Large intestine (tissue), 12 donors: ENCODE results near the gene KCNIP3. TPM values are rescaled to one million over a fixed set of nuclear protein-coding genes. Genes with fewer than 3 reads are reported as not detected.

Experiments used
- DNase-seq, 2 donors: peaks; one replicate each; pipeline versions ENCODE4 v3.0.0 to v3.0.0-alpha.2; 2013
- H3K27ac ChIP-seq: one replicate; pipeline ENCODE4 v1.5.1; 2013; ENCODE audit warnings: low read length
- H3K27me3 ChIP-seq: 2 replicates; pipeline ENCODE4 v1.6.1; 2013; ENCODE audit warnings: low read length; ENCODE audit not compliant: control insufficient read depth, insufficient read depth
- H3K36me3 ChIP-seq: 2 replicates; pipeline ENCODE4 v1.6.1; 2013; ENCODE audit warnings: low read length; ENCODE audit not compliant: control insufficient read depth, insufficient read depth
- H3K4me1 ChIP-seq: one replicate; pipeline ENCODE4 v1.6.1; 2013; ENCODE audit warnings: low read length; ENCODE audit not compliant: control insufficient read depth, insufficient read depth
- H3K4me3 ChIP-seq: one replicate; pipeline ENCODE4 v1.5.1; 2013; ENCODE audit warnings: low read length
- H3K9me3 ChIP-seq: one replicate; pipeline ENCODE4 v1.6.1; 2013; ENCODE audit warnings: mild to moderate bottlenecking, low read depth, low read length, moderate library complexity; ENCODE audit not compliant: control insufficient read depth
- WGBS: methylation state at CpG from one replicate; pipeline ENCODE4 v1.1.5; 2013; ENCODE audit warnings: low lambda C conversion rate; ENCODE audit not compliant: insufficient coverage; 5-methylcytosine and 5-hydroxymethylcytosine counted together
- long read RNA-seq, 11 donors: transcript quantifications; one replicate each; lab custom pipeline, GENCODE V29; 2026
- polyA plus RNA-seq: library from polyadenylated mRNA; unstranded; fragments of 120-200 nt; gene quantifications from one replicate; pipeline ENCODE4 v1.2.1, GENCODE V29; 2013

Gene KCNIP3
- polyA plus RNA-seq: 2.1 TPM
- long read RNA-seq, donor 1: 0 reads
- long read RNA-seq, donor 2, partial matches to known transcripts: 0 of 2 reads
- long read RNA-seq, donor 2, other reads (novel, unspliced or antisense): 0 of 2 reads
- long read RNA-seq, donor 3: 0 reads
- long read RNA-seq, donor 4: 0 reads
- long read RNA-seq, donor 5, partial matches to known transcripts: 0 of 1 reads
- long read RNA-seq, donor 5, other reads (novel, unspliced or antisense): 0 of 1 reads
- long read RNA-seq, donor 6, partial matches to known transcripts: 0 of 1 reads
- long read RNA-seq, donor 6, other reads (novel, unspliced or antisense): 0 of 1 reads
- long read RNA-seq, donor 7: 0 reads
- long read RNA-seq, donor 8: 0 reads
- long read RNA-seq, donor 9, partial matches to known transcripts: 0 of 2 reads
- long read RNA-seq, donor 9, other reads (novel, unspliced or antisense): 0 of 2 reads
- long read RNA-seq, donor 10: 0 reads
- long read RNA-seq, donor 11: 0 reads

DNA sequence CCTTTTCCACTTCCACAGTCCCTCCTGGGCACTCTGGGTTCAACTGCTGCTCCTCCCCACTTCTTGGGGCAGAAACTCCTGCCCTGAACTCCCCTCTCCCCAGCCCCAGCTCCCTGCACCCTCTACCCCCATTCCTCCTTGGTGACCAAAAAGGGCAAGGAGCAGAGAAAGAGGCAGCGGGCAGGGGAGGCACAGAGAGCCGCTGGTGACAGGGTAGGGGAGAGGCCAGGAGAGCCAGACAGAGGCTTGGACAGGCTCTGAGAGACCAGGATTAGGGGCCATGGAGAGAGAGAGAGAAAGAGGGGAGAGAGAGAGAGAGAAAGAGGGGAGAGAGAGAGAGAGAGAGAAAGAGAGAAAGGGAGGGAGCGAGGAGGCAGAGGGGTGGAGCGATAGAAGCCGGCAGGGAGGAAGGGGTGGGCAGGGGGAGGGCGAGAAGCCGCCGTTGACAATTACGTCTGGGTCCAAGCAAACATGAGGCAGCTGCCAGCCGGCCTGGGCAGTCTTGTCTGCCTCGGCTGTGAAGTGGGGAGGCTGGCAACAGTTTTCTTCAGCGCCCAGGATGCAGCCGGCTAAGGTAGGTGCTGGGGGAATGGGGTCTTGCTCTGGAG is at the start of gene KCNIP3:
Gene KCNIP3, plus strand, starts transcription at position 468 of the 608 bp plus-strand sequence. Its CDS starts 92 bp downstream, at position 560.
- peak within 1 kb of the TSS; percentile 16 for H3K4me3 ChIP-seq
- H3K27ac ChIP-seq: no peak within 1 kb of the TSS
- no CpG with 5 or more reads among the region's 13 CpGs for WGBS
- peaks cover 5% of the 10 kb centered on the region for H3K4me1 ChIP-seq
- peak in 1 of 2 donors; percentile 59 for DNase-seq
- peaks cover 10% of the 10 kb centered on the region for H3K9me3 ChIP-seq
- no peaks in the 10 kb centered on the region for H3K36me3 ChIP-seq
- no peaks in the 10 kb centered on the region for H3K27me3 ChIP-seq

DNA sequence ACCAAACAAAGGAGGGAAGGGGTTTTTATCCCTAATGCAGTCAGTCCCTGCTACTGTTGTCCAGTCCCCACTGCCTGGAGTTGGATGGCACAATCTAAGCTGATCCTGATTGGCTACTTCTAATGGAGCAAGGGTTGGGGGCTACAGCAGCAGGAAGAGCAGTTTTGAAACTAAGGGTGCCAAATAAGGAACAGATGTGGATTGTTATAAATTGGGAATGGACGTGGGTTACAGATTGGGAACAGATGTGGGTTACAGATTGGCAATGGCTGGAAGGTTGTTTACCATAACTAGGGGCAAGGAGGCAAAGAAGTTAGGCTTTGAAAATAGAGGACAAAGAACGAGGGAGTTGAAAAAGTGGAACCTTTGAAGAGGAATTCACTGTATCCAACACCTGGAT is 38.9 kb upstream of the KCNIP3 start:
- H3K9me3 ChIP-seq: no peaks in the 10 kb centered on the region

DNA sequence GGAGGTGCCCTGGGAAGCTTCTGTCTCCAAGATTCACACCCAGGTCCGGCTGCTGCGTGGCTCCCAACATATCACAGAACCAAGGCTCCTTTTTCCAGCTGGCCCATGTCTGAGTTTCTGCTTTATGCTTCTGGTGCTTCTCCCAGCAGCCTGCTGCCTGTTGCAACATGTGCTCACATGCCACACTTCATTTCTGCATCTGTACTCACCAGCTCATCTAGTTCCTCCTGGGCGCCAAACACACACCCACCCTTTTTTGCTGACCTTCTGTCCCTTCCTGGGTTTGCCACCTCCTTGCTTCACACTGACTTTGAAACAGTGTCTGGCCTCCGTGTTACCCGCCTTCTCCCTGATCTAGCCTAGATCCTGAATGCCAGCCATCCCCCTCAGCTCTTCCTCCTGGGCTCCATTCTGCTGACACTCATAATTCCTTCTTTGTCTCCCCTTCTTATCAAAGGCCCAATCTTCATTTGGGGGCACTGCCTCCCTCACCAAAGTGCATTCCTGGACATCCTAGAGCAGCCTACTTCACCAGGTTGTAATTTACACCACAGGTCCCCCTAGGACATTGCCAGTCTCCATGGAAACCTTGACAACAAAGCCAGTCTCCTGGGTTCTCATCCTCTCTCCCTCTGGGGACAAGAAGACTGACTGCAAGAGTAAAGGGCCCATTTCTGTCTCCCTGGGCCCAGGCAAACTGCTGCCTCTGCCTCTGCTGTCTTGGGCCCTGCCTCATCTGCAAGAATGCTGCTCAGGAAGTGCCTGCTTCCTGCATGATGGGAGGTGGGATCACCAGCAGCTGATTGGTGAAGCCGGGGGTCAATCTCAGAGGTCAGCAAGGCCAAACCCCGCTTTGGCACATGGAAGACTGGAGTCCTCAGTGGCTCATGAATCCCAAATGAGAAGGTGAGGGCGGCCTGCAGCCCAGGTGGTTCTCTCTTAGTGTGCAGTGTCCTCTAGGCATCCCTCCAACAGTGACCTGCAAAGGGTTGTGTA is 36.8 kb upstream of the KCNIP3 start:
- WGBS: no CpG with 5 or more reads among the region's 8 CpGs
- H3K27ac ChIP-seq: no peak overlapping the region
- no peak for DNase-seq

More for the DNA sequence above, 38.9 kb upstream of the KCNIP3 start:
- Histone ChIP-seq H3K4me3 (no peak overlapping the region), H3K27ac (no peak overlapping the region), H3K36me3 (no peaks in the 10 kb centered on the region), H3K27me3 (no peaks in the 10 kb centered on the region), H3K4me1 (no peaks in the 10 kb centered on the region)
- 89% methylated on average over 2 of the region's 2 CpGs for WGBS
- no peak for DNase-seq

DNA sequence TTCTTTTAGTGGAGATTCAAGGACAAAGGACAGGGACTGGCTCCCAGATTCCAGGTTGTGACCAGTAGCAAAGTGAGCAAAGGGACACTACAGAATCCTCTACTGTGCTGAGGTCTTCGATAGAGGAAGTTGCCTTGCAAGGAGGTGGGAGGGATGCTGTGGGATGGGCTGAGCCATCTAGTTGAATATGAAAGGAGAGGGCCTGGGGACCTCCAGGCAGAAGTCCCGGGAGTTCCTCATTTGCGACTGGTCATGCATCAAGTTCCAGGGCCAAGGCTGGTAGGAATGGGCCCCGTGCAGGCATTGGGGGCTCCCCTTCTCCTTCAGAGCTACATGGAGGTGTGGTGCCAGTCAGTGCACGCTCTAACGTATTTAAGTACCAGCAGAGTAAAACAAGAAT is 35.5 kb upstream of the KCNIP3 start:
- H3K27me3 ChIP-seq: no peaks in the 10 kb centered on the region
- H3K27ac ChIP-seq: no peak overlapping the region
- no peaks in the 10 kb centered on the region for H3K36me3 ChIP-seq
- H3K9me3 ChIP-seq: no peaks in the 10 kb centered on the region
- no peak for DNase-seq
- H3K4me3 ChIP-seq: no peak overlapping the region
- no CpG with 5 or more reads among the region's 6 CpGs for WGBS
- no peaks in the 10 kb centered on the region for H3K4me1 ChIP-seq

More for the DNA sequence above, 36.8 kb upstream of the KCNIP3 start:
- H3K27me3 ChIP-seq: no peaks in the 10 kb centered on the region
- no peak overlapping the region for H3K4me3 ChIP-seq
- no peaks in the 10 kb centered on the region for H3K9me3 ChIP-seq
- no peaks in the 10 kb centered on the region for H3K36me3 ChIP-seq
- H3K4me1 ChIP-seq: no peaks in the 10 kb centered on the region

DNA sequence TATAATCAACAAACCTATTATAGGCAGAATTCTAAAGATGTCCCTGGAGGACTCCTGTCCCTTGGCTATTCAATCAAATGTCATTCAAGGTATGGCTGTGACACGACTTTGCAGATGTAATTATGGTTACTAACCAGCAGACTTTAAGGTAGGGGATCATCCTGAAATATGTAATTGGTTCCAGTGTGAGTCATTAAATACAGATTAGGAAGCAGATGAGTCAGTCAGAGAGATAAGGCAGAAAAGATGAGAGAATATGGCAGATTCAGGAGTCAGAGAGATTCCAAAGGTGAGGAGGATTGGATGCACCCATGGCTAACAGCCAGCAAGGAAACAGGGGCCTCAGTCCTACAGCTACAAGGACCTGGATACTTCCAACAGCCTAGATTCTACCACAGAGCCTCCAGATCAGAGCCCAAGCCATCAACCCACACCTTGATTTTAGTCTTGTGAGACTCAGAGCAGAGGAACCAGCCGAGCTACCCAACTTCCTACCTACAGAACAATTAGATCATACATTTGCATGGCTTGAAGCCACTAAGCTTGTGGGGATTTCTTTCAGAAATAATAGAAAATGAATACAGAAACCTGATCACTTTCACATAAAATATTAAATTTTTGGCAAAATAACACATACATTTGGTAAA is 34.1 kb upstream of the KCNIP3 start:
- no peak overlapping the region for H3K27ac ChIP-seq
- no peak overlapping the region for H3K4me3 ChIP-seq
- H3K4me1 ChIP-seq: no peaks in the 10 kb centered on the region
- H3K27me3 ChIP-seq: no peaks in the 10 kb centered on the region
- WGBS: no CpG with 5 or more reads among the region's 2 CpGs
- H3K36me3 ChIP-seq: no peaks in the 10 kb centered on the region
- H3K9me3 ChIP-seq: no peaks in the 10 kb centered on the region
- DNase-seq: no peak

DNA sequence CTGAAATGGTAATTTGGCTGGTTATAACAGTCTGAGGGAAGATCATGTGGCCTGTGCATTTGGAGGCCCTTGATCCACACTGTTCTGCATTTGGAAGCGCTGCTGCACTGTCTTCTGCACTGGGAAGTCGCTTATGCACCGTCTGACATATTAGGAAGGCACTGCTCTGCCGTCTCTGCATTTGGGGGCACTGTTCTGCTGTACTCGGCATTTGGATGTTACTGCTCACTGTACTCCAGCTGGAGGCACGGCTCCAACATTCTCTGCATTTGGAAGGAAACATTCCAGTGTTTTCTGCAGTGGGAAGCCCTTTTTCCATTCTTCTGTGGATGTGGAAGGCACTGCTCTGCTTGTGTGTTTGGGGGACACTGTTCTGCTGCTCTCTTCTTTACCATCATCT is 32.5 kb upstream of the KCNIP3 start:
- Histone ChIP-seq H3K27ac (no peak overlapping the region), H3K9me3 (no peaks in the 10 kb centered on the region), H3K4me1 (no peaks in the 10 kb centered on the region), H3K36me3 (no peaks in the 10 kb centered on the region), H3K4me3 (no peak overlapping the region), H3K27me3 (no peaks in the 10 kb centered on the region)
- DNase-seq: no peak
- WGBS: no CpG with 5 or more reads among the region's 6 CpGs

DNA sequence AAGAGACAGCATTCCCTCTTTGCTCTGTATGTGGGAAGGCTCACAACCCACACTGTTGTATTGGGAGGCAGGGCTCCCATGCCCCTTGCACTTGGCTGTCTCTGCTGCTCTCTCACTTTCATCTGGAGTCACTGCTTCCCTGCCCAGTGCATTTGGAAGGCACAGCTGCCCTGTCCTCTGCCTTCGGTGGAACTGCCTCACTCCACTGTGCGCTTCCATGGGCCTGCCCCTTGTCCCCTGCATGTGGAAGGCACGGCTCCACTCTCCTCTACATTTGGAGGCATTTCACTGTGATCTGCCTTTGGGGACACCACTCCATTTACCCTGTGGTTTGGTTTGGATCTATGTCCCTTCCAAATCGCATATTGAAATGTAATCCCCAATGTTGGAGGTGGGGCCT is 32.0 kb upstream of the KCNIP3 start:
- no peaks in the 10 kb centered on the region for H3K27me3 ChIP-seq
- no peaks in the 10 kb centered on the region for H3K36me3 ChIP-seq
- WGBS: no CpG with 5 or more reads among the region's 4 CpGs
- H3K27ac ChIP-seq: no peak overlapping the region
- no peaks in the 10 kb centered on the region for H3K9me3 ChIP-seq
- DNase-seq: no peak
- no peak overlapping the region for H3K4me3 ChIP-seq
- H3K4me1 ChIP-seq: no peaks in the 10 kb centered on the region

DNA sequence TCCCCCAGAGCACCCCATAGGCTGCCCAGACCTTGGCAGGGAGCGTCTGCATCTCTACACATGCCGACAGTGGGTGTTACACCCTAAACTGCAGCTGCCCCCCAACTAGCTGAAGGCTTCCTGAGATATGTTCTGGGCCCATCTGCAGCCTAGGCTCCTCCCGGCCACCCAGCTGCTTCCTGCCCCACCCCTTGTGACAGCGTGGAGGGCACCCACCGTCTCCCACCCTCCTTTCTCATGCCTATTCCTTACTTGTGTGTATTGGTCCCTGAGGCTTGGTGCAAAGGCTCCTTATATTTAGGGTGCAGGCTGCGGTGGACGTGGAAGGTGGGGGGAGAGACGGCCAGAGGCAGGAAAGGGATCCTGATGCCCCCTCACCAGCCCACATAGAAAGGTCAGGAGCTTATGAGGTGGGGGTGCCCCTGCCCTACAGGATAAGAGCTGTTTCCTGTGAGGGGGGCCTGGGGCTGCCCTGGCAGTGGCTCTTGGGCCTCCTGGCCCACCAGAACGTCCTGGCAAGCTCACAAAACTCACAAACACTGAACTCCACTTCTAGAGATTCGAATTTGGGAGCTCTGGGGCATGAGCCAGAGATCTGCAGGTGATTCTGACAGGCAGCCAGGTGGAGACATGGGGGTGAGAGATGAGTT is 30.2 kb upstream of the KCNIP3 start:
- no CpG with 5 or more reads among the region's 10 CpGs for WGBS
- no peak overlapping the region for H3K27ac ChIP-seq
- no peak for DNase-seq
- no peaks in the 10 kb centered on the region for H3K9me3 ChIP-seq
- no peak overlapping the region for H3K4me3 ChIP-seq
- no peaks in the 10 kb centered on the region for H3K36me3 ChIP-seq
- H3K4me1 ChIP-seq: no peaks in the 10 kb centered on the region
- H3K27me3 ChIP-seq: no peaks in the 10 kb centered on the region

DNA sequence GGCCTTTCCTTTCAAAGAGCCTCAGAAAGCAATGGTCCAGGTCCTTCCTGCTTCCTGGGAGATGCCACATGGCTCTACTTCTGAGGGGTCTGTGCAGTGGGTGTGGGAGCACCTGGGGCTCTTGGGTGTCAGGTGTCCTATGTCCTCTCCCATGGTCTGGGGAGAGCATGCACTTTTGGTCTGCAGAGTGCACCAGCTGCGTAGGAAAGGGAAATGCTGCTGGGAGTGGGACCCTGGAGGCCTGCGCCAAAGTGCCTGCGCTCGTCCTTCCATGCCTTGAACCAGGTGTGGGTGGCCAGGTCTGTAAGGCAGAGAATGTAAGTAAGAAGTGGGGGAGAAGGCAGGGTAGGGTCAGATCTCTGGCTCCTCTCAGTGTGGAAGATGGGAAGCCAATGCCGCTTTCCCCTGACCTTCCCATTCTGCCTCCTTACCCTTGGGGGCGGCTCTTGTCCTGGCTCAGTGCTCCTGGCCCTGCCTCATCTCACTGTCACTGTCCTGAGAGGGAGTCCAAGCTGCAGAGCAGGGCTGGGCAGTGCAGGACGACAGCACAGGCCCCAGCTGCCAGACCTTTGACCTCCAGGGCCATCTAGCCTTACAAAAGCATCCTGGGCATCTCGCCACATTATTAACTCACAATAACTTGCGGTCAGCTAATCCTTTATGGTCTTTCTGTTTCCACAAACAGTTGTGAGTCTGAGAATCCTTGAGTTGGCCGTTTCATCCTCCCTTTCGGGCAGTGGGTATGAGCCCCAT is 29.5 kb upstream of the KCNIP3 start:
- Histone ChIP-seq H3K4me1 (no peaks in the 10 kb centered on the region), H3K36me3 (no peaks in the 10 kb centered on the region), H3K9me3 (no peaks in the 10 kb centered on the region), H3K4me3 (no peak overlapping the region), H3K27me3 (no peaks in the 10 kb centered on the region), H3K27ac (no peak overlapping the region)
- WGBS: 80% methylated on average over 1 of the region's 11 CpGs
- DNase-seq: no peak
